GM12892 (cell line): ENCODE measurements around the gene ZSCAN5C.

Experiments
- POLR2A ChIP-seq: IDR thresholded peaks from 2 replicates; pipeline ENCODE4 v1.6.1; 2011; ENCODE audit warnings: low read depth, low read length, control low read depth
- POLR2AphosphoS5 ChIP-seq: IDR thresholded peaks from 2 replicates; pipeline ENCODE4 v1.6.1; 2011; ENCODE audit warnings: low read depth, low read length, control low read depth

DNA sequence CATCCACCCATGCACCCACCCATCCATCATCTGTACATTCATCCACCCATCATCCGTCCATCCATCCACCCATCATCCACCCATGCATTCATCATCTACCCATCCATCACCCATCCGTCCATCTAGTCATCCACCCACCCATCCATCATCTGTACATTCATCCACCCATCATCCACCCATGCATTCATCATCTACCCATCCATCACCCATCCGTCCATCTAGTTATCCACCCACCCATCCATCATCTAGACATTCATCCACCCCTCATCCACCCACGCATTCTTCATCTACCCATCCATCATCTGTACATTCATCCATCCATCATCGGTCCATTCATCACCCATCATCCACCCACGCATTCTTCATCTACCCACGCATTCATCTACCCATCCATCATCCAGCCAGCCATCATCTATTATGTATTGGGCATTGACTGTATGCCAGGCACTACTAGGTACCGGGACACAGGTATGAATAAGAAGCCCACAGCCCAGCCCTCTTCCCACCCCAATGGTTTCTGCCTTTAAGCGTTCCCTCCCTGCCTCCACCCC is 43.0 kb upstream of the ZSCAN5C start:
- TF ChIP-seq POLR2A, result no peak
- TF ChIP-seq POLR2AphosphoS5, result no peak
